ENCODE data around the gene USP12. TPM values are rescaled to one million over a fixed set of nuclear protein-coding genes. Genes with fewer than 3 reads are reported as not detected.
"Not testable (repeated sequence)": the region's sequence is repeated elsewhere in the genome, so short reads cannot be mapped to it uniquely, and the experiment has no call there.

Gene USP12
- 19.3 TPM for polyA plus RNA-seq (2013, experiment 1 of 2)
- polyA plus RNA-seq (2013, experiment 2 of 2), result 24.9 TPM

- Histone ChIP-seq H3K4me3 (ENCODE audit: extremely low read depth, insufficient read depth, low read length, poor library complexity, severe bottlenecking) (peak within 1 kb of the TSS; percentile 60), H3K36me3 (ENCODE audit: control insufficient read depth, insufficient read depth, low read length) (no peaks in the 10 kb centered on the region), H3K4me1 (ENCODE audit: control insufficient read depth, insufficient read depth, low read length, poor library complexity, severe bottlenecking) (peaks cover 6% of the 10 kb centered on the region), H3K9me3 (ENCODE audit: control insufficient read depth, low read length) (no peaks in the 10 kb centered on the region), H3K27ac (ENCODE audit: low read depth, low read length, severe bottlenecking) (peak within 1 kb of the TSS; percentile 89)
- 0 to 1% methylated on average over 27 to 52 of the region's 88 CpGs for WGBS, 2 experiments (ENCODE audit: insufficient coverage in 2 of 2)
Observed at GRCh38 chr13:27171244-27171826, at the start of gene USP12. Gene USP12, minus strand, starts transcription at chr13:27171811. Its CDS starts 172 bp downstream, at chr13:27171639.

- WGBS, 2 experiments (ENCODE audit: insufficient coverage in 2 of 2), result 86 to 90% methylated on average over 12 to 15 of the region's 19 CpGs
- H3K9me3 ChIP-seq (ENCODE audit: control insufficient read depth, low read length), result no peaks in the 10 kb centered on the region
Observed at GRCh38 chr13:27219611-27220010, 48.0 kb upstream of the USP12 start.

GRCh38 chr13:27218861-27219260 lies 47.2 kb upstream of the USP12 start:
- no CpG with 5 or more reads among the region's 1 CpG for WGBS, 2 experiments (ENCODE audit: insufficient coverage in 2 of 2)
- not testable (repeated sequence) for H3K36me3 ChIP-seq (ENCODE audit: control insufficient read depth, insufficient read depth, low read length); H3K9me3 ChIP-seq (ENCODE audit: control insufficient read depth, low read length); H3K4me1 ChIP-seq (ENCODE audit: control insufficient read depth, insufficient read depth, low read length, poor library complexity, severe bottlenecking); H3K4me3 ChIP-seq (ENCODE audit: extremely low read depth, insufficient read depth, low read length, poor library complexity, severe bottlenecking); H3K27ac ChIP-seq (ENCODE audit: low read depth, low read length, severe bottlenecking)

More at GRCh38 chr13:27219611-27220010, 48.0 kb upstream of the USP12 start:
- Histone ChIP-seq H3K36me3 (ENCODE audit: control insufficient read depth, insufficient read depth, low read length) (no peaks in the 10 kb centered on the region), H3K4me3 (ENCODE audit: extremely low read depth, insufficient read depth, low read length, poor library complexity, severe bottlenecking) (no peak overlapping the region), H3K27ac (ENCODE audit: low read depth, low read length, severe bottlenecking) (no peak overlapping the region), H3K4me1 (ENCODE audit: control insufficient read depth, insufficient read depth, low read length, poor library complexity, severe bottlenecking) (no peaks in the 10 kb centered on the region)

GRCh38 chr13:27217791-27218190 lies 46.2 kb upstream of the USP12 start:
- WGBS, 2 experiments (ENCODE audit: insufficient coverage in 2 of 2), result no CpG with 5 or more reads among the region's 2 CpGs

GRCh38 chr13:27213386-27213785 lies 41.8 kb upstream of the USP12 start:
- WGBS, 2 experiments (ENCODE audit: insufficient coverage in 2 of 2), result 91 to 100% methylated on average over 1 to 4 of the region's 5 CpGs
- H3K36me3 ChIP-seq (ENCODE audit: control insufficient read depth, insufficient read depth, low read length); H3K4me3 ChIP-seq (ENCODE audit: extremely low read depth, insufficient read depth, low read length, poor library complexity, severe bottlenecking); H3K9me3 ChIP-seq (ENCODE audit: control insufficient read depth, low read length); H3K27ac ChIP-seq (ENCODE audit: low read depth, low read length, severe bottlenecking); H3K4me1 ChIP-seq (ENCODE audit: control insufficient read depth, insufficient read depth, low read length, poor library complexity, severe bottlenecking): not testable (repeated sequence)

More at GRCh38 chr13:27217791-27218190, 46.2 kb upstream of the USP12 start:
- H3K36me3 ChIP-seq (ENCODE audit: control insufficient read depth, insufficient read depth, low read length); H3K9me3 ChIP-seq (ENCODE audit: control insufficient read depth, low read length); H3K4me1 ChIP-seq (ENCODE audit: control insufficient read depth, insufficient read depth, low read length, poor library complexity, severe bottlenecking); H3K4me3 ChIP-seq (ENCODE audit: extremely low read depth, insufficient read depth, low read length, poor library complexity, severe bottlenecking); H3K27ac ChIP-seq (ENCODE audit: low read depth, low read length, severe bottlenecking): not testable (repeated sequence)

- no peaks in the 10 kb centered on the region for H3K4me1 ChIP-seq (ENCODE audit: control insufficient read depth, insufficient read depth, low read length, poor library complexity, severe bottlenecking)
- no peak overlapping the region for H3K27ac ChIP-seq (ENCODE audit: low read depth, low read length, severe bottlenecking)
- no peak overlapping the region for H3K4me3 ChIP-seq (ENCODE audit: extremely low read depth, insufficient read depth, low read length, poor library complexity, severe bottlenecking)
- WGBS, 2 experiments (ENCODE audit: insufficient coverage in 2 of 2), result 88 to 96% methylated on average over 14 to 17 of the region's 17 CpGs
- no peaks in the 10 kb centered on the region for H3K36me3 ChIP-seq (ENCODE audit: control insufficient read depth, insufficient read depth, low read length)
- H3K9me3 ChIP-seq (ENCODE audit: control insufficient read depth, low read length), result peaks cover 5% of the 10 kb centered on the region
Observed at GRCh38 chr13:27211771-27212364, 40.3 kb upstream of the USP12 start.

GRCh38 chr13:27211271-27211670 lies 39.7 kb upstream of the USP12 start:
- no CpG with 5 or more reads among the region's 1 CpG for WGBS, 2 experiments (ENCODE audit: insufficient coverage in 2 of 2)
- Histone ChIP-seq H3K9me3 (ENCODE audit: control insufficient read depth, low read length) (peaks cover 5% of the 10 kb centered on the region), H3K4me1 (ENCODE audit: control insufficient read depth, insufficient read depth, low read length, poor library complexity, severe bottlenecking) (no peaks in the 10 kb centered on the region), H3K27ac (ENCODE audit: low read depth, low read length, severe bottlenecking) (no peak overlapping the region), H3K4me3 (ENCODE audit: extremely low read depth, insufficient read depth, low read length, poor library complexity, severe bottlenecking) (no peak overlapping the region), H3K36me3 (ENCODE audit: control insufficient read depth, insufficient read depth, low read length) (no peaks in the 10 kb centered on the region)

- Histone ChIP-seq H3K27ac (ENCODE audit: low read depth, low read length, severe bottlenecking) (no peak overlapping the region), H3K4me1 (ENCODE audit: control insufficient read depth, insufficient read depth, low read length, poor library complexity, severe bottlenecking) (no peaks in the 10 kb centered on the region), H3K9me3 (ENCODE audit: control insufficient read depth, low read length) (peaks cover 5% of the 10 kb centered on the region), H3K4me3 (ENCODE audit: extremely low read depth, insufficient read depth, low read length, poor library complexity, severe bottlenecking) (no peak overlapping the region), H3K36me3 (ENCODE audit: control insufficient read depth, insufficient read depth, low read length) (no peaks in the 10 kb centered on the region)
- WGBS, 2 experiments (ENCODE audit: insufficient coverage in 2 of 2), result no CpG with 5 or more reads among the region's 1 CpG
Observed at GRCh38 chr13:27208514-27208913, 36.9 kb upstream of the USP12 start.

- Histone ChIP-seq H3K4me3 (ENCODE audit: extremely low read depth, insufficient read depth, low read length, poor library complexity, severe bottlenecking) (no peak overlapping the region), H3K4me1 (ENCODE audit: control insufficient read depth, insufficient read depth, low read length, poor library complexity, severe bottlenecking) (no peaks in the 10 kb centered on the region), H3K36me3 (ENCODE audit: control insufficient read depth, insufficient read depth, low read length) (no peaks in the 10 kb centered on the region), H3K27ac (ENCODE audit: low read depth, low read length, severe bottlenecking) (no peak overlapping the region), H3K9me3 (ENCODE audit: control insufficient read depth, low read length) (no peaks in the 10 kb centered on the region)
- 83 to 100% methylated on average over 2 of the region's 3 CpGs for WGBS, 2 experiments (ENCODE audit: insufficient coverage in 2 of 2)
Observed at GRCh38 chr13:27203854-27204253, 32.2 kb upstream of the USP12 start.

- H3K27ac ChIP-seq (ENCODE audit: low read depth, low read length, severe bottlenecking), result no peak overlapping the region
- no peaks in the 10 kb centered on the region for H3K36me3 ChIP-seq (ENCODE audit: control insufficient read depth, insufficient read depth, low read length)
- 94% methylated on average over 3 of the region's 4 CpGs; no CpG with 5 or more reads in 1 of the 2 experiments for WGBS, 2 experiments (ENCODE audit: insufficient coverage in 2 of 2)
- H3K9me3 ChIP-seq (ENCODE audit: control insufficient read depth, low read length), result no peaks in the 10 kb centered on the region
- no peaks in the 10 kb centered on the region for H3K4me1 ChIP-seq (ENCODE audit: control insufficient read depth, insufficient read depth, low read length, poor library complexity, severe bottlenecking)
- H3K4me3 ChIP-seq (ENCODE audit: extremely low read depth, insufficient read depth, low read length, poor library complexity, severe bottlenecking), result no peak overlapping the region
Observed at GRCh38 chr13:27203186-27203585, 31.6 kb upstream of the USP12 start.

GRCh38 chr13:27201661-27202060 lies 30.1 kb upstream of the USP12 start:
- H3K27ac ChIP-seq (ENCODE audit: low read depth, low read length, severe bottlenecking), result no peak overlapping the region
- no peak overlapping the region for H3K4me3 ChIP-seq (ENCODE audit: extremely low read depth, insufficient read depth, low read length, poor library complexity, severe bottlenecking)
- H3K4me1 ChIP-seq (ENCODE audit: control insufficient read depth, insufficient read depth, low read length, poor library complexity, severe bottlenecking), result no peaks in the 10 kb centered on the region
- H3K36me3 ChIP-seq (ENCODE audit: control insufficient read depth, insufficient read depth, low read length), result no peaks in the 10 kb centered on the region
- 80 to 100% methylated on average over 1 of the region's 1 CpG for WGBS, 2 experiments (ENCODE audit: insufficient coverage in 2 of 2)
- peaks cover 7% of the 10 kb centered on the region for H3K9me3 ChIP-seq (ENCODE audit: control insufficient read depth, low read length)

Measured in mesodermal cell (in vitro differentiated cells).